Measurements from ENCODE around the gene CELF2. TPM values are rescaled to one million over a fixed set of nuclear protein-coding genes. Genes with fewer than 3 reads are reported as not detected.

Gene CELF2
- total RNA-seq, 1 donor from 2014 or later: 31.6 TPM

DNA sequence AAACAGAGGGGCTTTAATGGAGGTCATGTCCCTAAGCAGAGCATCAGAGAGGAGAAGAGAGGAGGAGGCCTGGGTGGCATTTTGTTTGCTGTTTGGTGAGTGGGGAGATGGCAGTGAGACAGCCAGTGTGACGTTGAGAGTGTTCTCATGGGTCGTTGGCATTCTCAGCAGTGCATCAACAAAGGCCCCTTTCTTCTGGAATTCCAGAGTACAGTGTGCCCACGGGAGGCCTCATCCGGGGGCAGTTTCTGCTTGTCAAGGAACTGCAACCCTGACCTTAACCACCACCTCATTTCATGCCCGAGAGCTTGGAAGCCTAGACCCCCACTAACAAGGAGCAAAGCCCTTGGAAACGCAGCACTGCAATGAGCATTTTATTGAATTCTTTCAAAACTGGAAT is 92.9 kb downstream of the CELF2 start:
- Mint-ChIP-seq H3K4me3 (no peak overlapping the region), H3K36me3 (peaks cover 7% of the 10 kb centered on the region), H3K9me3 (peaks cover 12% of the 10 kb centered on the region), H3K4me1 (peaks cover 13% of the 10 kb centered on the region), H3K27ac (no peak overlapping the region), H3K27me3 (ENCODE audit: insufficient read depth, low read depth) (no peaks in the 10 kb centered on the region)
- Histone ChIP-seq H3K27me3 (no peaks in the 10 kb centered on the region), H3K4me3 (no peak overlapping the region), H3K36me3 (no peaks in the 10 kb centered on the region), H4K20me1 (ENCODE audit: low read depth) (no peaks in the 10 kb centered on the region), H3F3A (ENCODE audit: low read depth) (no peaks in the 10 kb centered on the region), H2AFZ (replicated peaks) (no peak overlapping the region), H3K79me2 (ENCODE audit: low read depth) (no peaks in the 10 kb centered on the region), H3K9me3 (ENCODE audit: low read depth) (no peaks in the 10 kb centered on the region), H3K4me2 (no peak overlapping the region), H3K27ac (no peak overlapping the region), H3K9ac (no peak overlapping the region), H3K4me1 (no peaks in the 10 kb centered on the region)
- TF ChIP-seq, protein P1, sequence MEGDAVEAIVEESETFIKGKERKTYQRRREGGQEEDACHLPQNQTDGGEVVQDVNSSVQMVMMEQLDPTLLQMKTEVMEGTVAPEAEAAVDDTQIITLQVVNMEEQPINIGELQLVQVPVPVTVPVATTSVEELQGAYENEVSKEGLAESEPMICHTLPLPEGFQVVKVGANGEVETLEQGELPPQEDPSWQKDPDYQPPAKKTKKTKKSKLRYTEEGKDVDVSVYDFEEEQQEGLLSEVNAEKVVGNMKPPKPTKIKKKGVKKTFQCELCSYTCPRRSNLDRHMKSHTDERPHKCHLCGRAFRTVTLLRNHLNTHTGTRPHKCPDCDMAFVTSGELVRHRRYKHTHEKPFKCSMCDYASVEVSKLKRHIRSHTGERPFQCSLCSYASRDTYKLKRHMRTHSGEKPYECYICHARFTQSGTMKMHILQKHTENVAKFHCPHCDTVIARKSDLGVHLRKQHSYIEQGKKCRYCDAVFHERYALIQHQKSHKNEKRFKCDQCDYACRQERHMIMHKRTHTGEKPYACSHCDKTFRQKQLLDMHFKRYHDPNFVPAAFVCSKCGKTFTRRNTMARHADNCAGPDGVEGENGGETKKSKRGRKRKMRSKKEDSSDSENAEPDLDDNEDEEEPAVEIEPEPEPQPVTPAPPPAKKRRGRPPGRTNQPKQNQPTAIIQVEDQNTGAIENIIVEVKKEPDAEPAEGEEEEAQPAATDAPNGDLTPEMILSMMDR (IDR thresholded peaks at IDR 0.05): no peak
- no peak for TF ChIP-seq EZH2phosphoT487 (IDR thresholded peaks at IDR 0.05)
- TF ChIP-seq EZH2 (IDR thresholded peaks at IDR 0.05): no peak
- DNase-seq (ENCODE audit: low spot score): peak; percentile 17

DNA sequence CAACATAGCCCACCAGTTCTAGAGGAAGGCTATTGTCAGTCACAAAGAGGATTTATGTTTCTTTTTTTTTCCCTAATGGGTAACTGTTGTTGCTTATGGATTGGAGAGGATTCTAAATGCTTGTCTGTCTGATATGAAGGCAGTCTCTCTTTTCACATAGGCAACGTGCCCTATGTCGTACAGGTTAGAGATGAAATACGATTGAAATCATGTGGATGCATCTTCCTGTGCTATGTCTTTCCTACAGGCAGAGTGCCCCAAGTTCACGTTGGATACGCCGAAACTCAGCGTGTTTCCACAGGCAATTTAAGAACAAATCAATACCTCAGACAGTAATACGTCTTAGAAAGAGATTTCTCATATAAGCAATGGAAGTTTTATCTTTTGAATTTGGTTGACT is 93.8 kb downstream of the CELF2 start:
- Histone ChIP-seq H2AFZ (replicated peaks) (no peak overlapping the region), H3K27me3 (no peaks in the 10 kb centered on the region), H3K4me3 (no peak overlapping the region), H3K4me2 (no peak overlapping the region), H3F3A (ENCODE audit: low read depth) (no peaks in the 10 kb centered on the region), H3K9ac (no peak overlapping the region), H3K4me1 (no peaks in the 10 kb centered on the region), H3K27ac (no peak overlapping the region), H3K9me3 (ENCODE audit: low read depth) (no peaks in the 10 kb centered on the region), H3K36me3 (no peaks in the 10 kb centered on the region), H4K20me1 (ENCODE audit: low read depth) (no peaks in the 10 kb centered on the region), H3K79me2 (ENCODE audit: low read depth) (no peaks in the 10 kb centered on the region)
- H3K36me3 Mint-ChIP-seq: peaks cover 3% of the 10 kb centered on the region
- no peak overlapping the region for H3K4me3 Mint-ChIP-seq
- TF ChIP-seq, protein P1 (IDR thresholded peaks at IDR 0.05): no peak
- no peak for TF ChIP-seq EZH2 (IDR thresholded peaks at IDR 0.05)
- TF ChIP-seq EZH2phosphoT487 (IDR thresholded peaks at IDR 0.05): no peak
- H3K27ac Mint-ChIP-seq: no peak overlapping the region
- no peaks in the 10 kb centered on the region for H3K27me3 Mint-ChIP-seq (ENCODE audit: insufficient read depth, low read depth)
- DNase-seq (ENCODE audit: low spot score): no peak
- H3K9me3 Mint-ChIP-seq: peaks cover 9% of the 10 kb centered on the region
- peaks cover 13% of the 10 kb centered on the region for H3K4me1 Mint-ChIP-seq

DNA sequence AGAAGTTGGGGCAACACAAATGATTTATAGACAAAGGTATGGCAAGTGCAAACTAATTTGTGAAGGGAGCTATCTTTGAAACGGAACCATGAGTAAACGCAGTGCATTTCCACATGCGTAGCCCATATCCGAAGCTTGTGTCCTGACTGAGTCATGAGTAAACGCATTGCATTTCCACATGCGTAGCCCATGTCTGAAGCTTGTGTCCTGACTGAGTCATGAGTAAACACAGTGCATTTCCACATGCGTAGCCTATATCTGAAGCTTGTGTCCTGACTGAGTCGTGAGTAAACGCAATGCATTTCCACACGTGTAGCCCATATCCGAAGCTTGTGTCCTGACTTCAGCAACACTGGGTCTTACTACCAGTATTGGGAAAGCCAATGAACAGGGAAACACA is 95.0 kb downstream of the CELF2 start:
- DNase-seq (ENCODE audit: low spot score): no peak
- no peak overlapping the region for H3K27ac Mint-ChIP-seq
- Histone ChIP-seq H3K9ac (no peak overlapping the region), H3K4me1 (no peaks in the 10 kb centered on the region), H3K4me3 (no peak overlapping the region), H3F3A (ENCODE audit: low read depth) (no peaks in the 10 kb centered on the region), H3K36me3 (no peaks in the 10 kb centered on the region), H4K20me1 (ENCODE audit: low read depth) (no peaks in the 10 kb centered on the region), H3K79me2 (ENCODE audit: low read depth) (no peaks in the 10 kb centered on the region), H3K27ac (no peak overlapping the region), H3K4me2 (no peak overlapping the region), H3K9me3 (ENCODE audit: low read depth) (no peaks in the 10 kb centered on the region), H2AFZ (replicated peaks) (no peak overlapping the region), H3K27me3 (no peaks in the 10 kb centered on the region)
- H3K9me3 Mint-ChIP-seq: peaks cover 9% of the 10 kb centered on the region
- TF ChIP-seq EZH2 (IDR thresholded peaks at IDR 0.05): no peak
- TF ChIP-seq EZH2phosphoT487 (IDR thresholded peaks at IDR 0.05): no peak
- TF ChIP-seq, protein P1 (IDR thresholded peaks at IDR 0.05): no peak
- H3K27me3 Mint-ChIP-seq (ENCODE audit: insufficient read depth, low read depth): peaks cover 3% of the 10 kb centered on the region
- peaks cover 3% of the 10 kb centered on the region for H3K36me3 Mint-ChIP-seq
- H3K4me3 Mint-ChIP-seq: no peak overlapping the region
- peaks cover 13% of the 10 kb centered on the region for H3K4me1 Mint-ChIP-seq
